SK-N-SH (cell line): Measurements from ENCODE around the gene NUAK1. TPM values are rescaled to one million over a fixed set of nuclear protein-coding genes. Genes with fewer than 3 reads are reported as not detected.
A peak's percentile ranks its signal among the peaks of the same experiment; 100 is the strongest.

Source experiments
- CTCF ChIA-PET: fragments of 300-600, 350-600 bp; formaldehyde crosslinking; extraction: SDS; loops from one replicate; lab custom pipeline; 2021; lab: Yijun Ruan, JAX
- POLR2A ChIA-PET: fragments of 350-600 bp; sonication (Branson Sonifier 250); formaldehyde crosslinking; extraction: SDS; loops from one replicate; lab custom pipeline; 2020; ENCODE audit warnings: antibody characterized with exemption, inconsistent platforms; lab: Yijun Ruan, JAX
- DNase-seq: peaks from one replicate; pipeline ENCODE4 v3.0.0; 2012
- H2AFZ ChIP-seq: fragments of 200-600 bp; sonication (generic); 2 replicates; pipeline ENCODE4 v1.8.1; 2016; ENCODE audit warnings: antibody characterized with exemption, mild to moderate bottlenecking, low read depth
- H3F3A ChIP-seq: fragments of 200-600 bp; sonication (generic); replicated peaks from 2 replicates; pipeline ENCODE3; 2016; ENCODE audit warnings: antibody characterized with exemption, mild to moderate bottlenecking; ENCODE audit not compliant: insufficient read depth
- H3K27ac ChIP-seq, 2 experiments: fragments of 200-500 bp in 1 of 2; fragments of 200-600 bp in 1 of 2; sonication (Bioruptor generic) in 1 of 2; sonication (generic), shearing (Covaris generic) in 1 of 2; 2 replicates each; pipeline versions ENCODE4 v1.5.1 to v1.6.1; 2014 to 2016; ENCODE audit warnings: low read depth in 2 of 2, inconsistent platforms in 1 of 2, low read length in 1 of 2, mild to moderate bottlenecking in 1 of 2, mixed read lengths in 1 of 2
- H3K27me3 ChIP-seq: fragments of 200-600 bp; sonication (generic), shearing (Covaris generic); 2 replicates; pipeline ENCODE4 v1.6.1; 2016; ENCODE audit warnings: mixed run types; ENCODE audit not compliant: insufficient read depth
- H3K36me3 ChIP-seq, 2 experiments: fragments of 200-500 bp in 1 of 2; fragments of 200-600 bp in 1 of 2; sonication (Bioruptor generic) in 1 of 2; sonication (generic) in 1 of 2; replicated peaks in 1 of 2; 2 replicates each; pipeline versions ENCODE3 to v1.5.1; 2014 to 2016; ENCODE audit warnings: low read length in 1 of 2, mild to moderate bottlenecking in 1 of 2; ENCODE audit not compliant: insufficient read depth in 2 of 2, control insufficient read depth in 1 of 2
- H3K4me1 ChIP-seq, 2 experiments: fragments of 200-500 bp in 1 of 2; fragments of 200-600 bp in 1 of 2; sonication (Bioruptor generic) in 1 of 2; sonication (generic), shearing (Covaris generic) in 1 of 2; 2 replicates each; pipeline versions ENCODE4 v1.5.1 to v1.6.1; 2014 to 2016; ENCODE audit warnings: low read depth in 1 of 2, low read length in 1 of 2, mixed run types in 1 of 2; ENCODE audit not compliant: insufficient read depth in 2 of 2, control insufficient read depth in 1 of 2
- H3K4me2 ChIP-seq: fragments of 200-600 bp; sonication (generic), shearing (Covaris generic); 2 replicates; pipeline ENCODE4 v1.6.1; 2017; ENCODE audit warnings: mixed run types
- H3K4me3 ChIP-seq, 2 experiments: fragments of 200-500 bp in 1 of 2; fragments of 200-600 bp in 1 of 2; sonication (Bioruptor generic) in 1 of 2; sonication (generic), shearing (Covaris generic) in 1 of 2; 2 replicates each; pipeline versions ENCODE4 v1.5.1 to v1.8.1; 2014 to 2016; ENCODE audit warnings: low read depth in 2 of 2, inconsistent platforms in 1 of 2, low read length in 1 of 2, mild to moderate bottlenecking in 1 of 2, mixed read lengths in 1 of 2, moderate library complexity in 1 of 2
- H3K79me2 ChIP-seq: fragments of 200-600 bp; sonication (generic); 2 replicates; pipeline ENCODE4 v1.8.1; 2017; ENCODE audit warnings: mild to moderate bottlenecking; ENCODE audit not compliant: insufficient read depth
- H3K9ac ChIP-seq: fragments of 200-600 bp; sonication (generic); 2 replicates; pipeline ENCODE4 v1.6.1; 2017; ENCODE audit warnings: mixed run types
- H3K9me2 ChIP-seq: fragments of 200-600 bp; sonication (generic); 2 replicates; pipeline ENCODE4 v1.6.1; 2017; ENCODE audit warnings: mixed run types
- H3K9me3 ChIP-seq: fragments of 200-600 bp; sonication (generic); 2 replicates; pipeline ENCODE4 v1.6.1; 2017; ENCODE audit warnings: mixed run types, mild to moderate bottlenecking, moderate library complexity
- H4K20me1 ChIP-seq: fragments of 200-600 bp; sonication (generic); 2 replicates; pipeline ENCODE4 v1.6.1; 2017; ENCODE audit warnings: mild to moderate bottlenecking, mixed run types; ENCODE audit not compliant: insufficient read depth
- CHD2 ChIP-seq: fragments of 150-350 bp; IDR thresholded peaks from 2 replicates; pipeline ENCODE4 v1.6.1; 2018; ENCODE audit warnings: low read length; ENCODE audit not compliant: partially characterized antibody
- ELF1 ChIP-seq: IDR thresholded peaks from 2 replicates; pipeline ENCODE4 v1.4.0; 2012
- EP300 ChIP-seq, 2 experiments: IDR thresholded peaks; 2 replicates each; pipeline versions ENCODE4 v1.4.0 to v1.6.1; 2012; ENCODE audit warnings: borderline replicate concordance in 1 of 2, low read depth in 1 of 2, low read length in 1 of 2
- FOXJ3 ChIP-seq: sonication (generic); formaldehyde crosslinking; IDR thresholded peaks from 2 replicates; pipeline ENCODE4 v1.5.1; 2020; ENCODE audit warnings: mild to moderate bottlenecking, missing genetic modification reagents
- GABPA ChIP-seq: IDR thresholded peaks from 2 replicates; pipeline ENCODE4 v1.4.0; 2012; ENCODE audit warnings: low read depth, mild to moderate bottlenecking
- MXI1 ChIP-seq: IDR thresholded peaks from 2 replicates; pipeline ENCODE4 v1.6.1; 2012; ENCODE audit warnings: mild to moderate bottlenecking, low read depth, low read length, improper control_type of control experiment
- WGBS: methylation state at CpG from one replicate; pipeline ENCODE4 v1.1.6; 2017; ENCODE audit warnings: low lambda C conversion rate; 5-methylcytosine and 5-hydroxymethylcytosine counted together
- polyA plus RNA-seq, 3 experiments: library from polyadenylated mRNA; depleted of rRNA; stranded (reverse); fragments of >200 nt; gene quantifications; 2 replicates each; pipeline ENCODE4 v1.2.3, GENCODE V29; 2012
- TF ChIP-seq, protein P1 (sequence below): IDR thresholded peaks from 2 replicates; pipeline ENCODE4 v1.6.1; 2012; ENCODE audit warnings: mild to moderate bottlenecking, low read depth, low read length, moderate library complexity
- TF ChIP-seq, protein P2 (sequence below): fragments of 200-600 bp; sonication (generic); IDR thresholded peaks from 2 replicates; pipeline ENCODE4 v1.6.1; 2017; ENCODE audit warnings: antibody characterized with exemption, mild to moderate bottlenecking, moderate library complexity

The NUAK1 gene
- polyA plus RNA-seq, 1 of the 3 experiments (the other 2 are of a cell fraction), result 8.1 TPM

DNA sequence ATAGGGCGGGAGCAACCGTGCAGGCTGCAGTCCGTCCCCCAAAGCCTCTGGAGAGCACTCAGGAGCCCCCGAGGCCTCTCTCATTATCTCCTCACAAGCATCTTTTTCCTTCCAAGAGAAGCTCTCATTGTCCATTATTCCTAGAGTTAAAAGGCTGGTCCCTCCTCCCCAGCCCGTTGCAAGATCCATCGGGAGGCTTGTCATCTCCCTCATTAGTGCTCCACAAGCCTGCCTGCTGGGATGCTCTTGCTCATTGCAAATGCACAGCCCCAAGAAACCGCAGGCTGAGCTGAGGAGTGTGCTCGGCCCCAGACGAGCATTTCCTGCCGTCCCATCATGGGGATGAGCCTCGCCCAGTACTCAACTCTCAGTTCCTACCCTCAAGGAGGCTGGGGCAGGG, 23.3 kb downstream of the NUAK1 start:
- ChIA-PET POLR2A (no interaction called here), CTCF (interaction anchor here (1.8 to 5.4 kb wide), 2 partner anchors 21 to 695 kb away, joined by 5 to 33 read pairs; no protein-coding TSS in a partner anchor)
- no peaks in the 10 kb centered on the region for H3K9me3 ChIP-seq
- TF ChIP-seq ELF1 (no peak), GABPA (no peak), EP300 (IDR thresholded peaks at IDR 0.05; ENCODE audit: borderline replicate concordance in 1 of 2, low read depth in 1 of 2, low read length in 1 of 2) (no peak), FOXJ3 (CRISPR knock-in tag) (no peak), MXI1 (no peak), CHD2 (no peak)
- TF ChIP-seq, protein P1, sequence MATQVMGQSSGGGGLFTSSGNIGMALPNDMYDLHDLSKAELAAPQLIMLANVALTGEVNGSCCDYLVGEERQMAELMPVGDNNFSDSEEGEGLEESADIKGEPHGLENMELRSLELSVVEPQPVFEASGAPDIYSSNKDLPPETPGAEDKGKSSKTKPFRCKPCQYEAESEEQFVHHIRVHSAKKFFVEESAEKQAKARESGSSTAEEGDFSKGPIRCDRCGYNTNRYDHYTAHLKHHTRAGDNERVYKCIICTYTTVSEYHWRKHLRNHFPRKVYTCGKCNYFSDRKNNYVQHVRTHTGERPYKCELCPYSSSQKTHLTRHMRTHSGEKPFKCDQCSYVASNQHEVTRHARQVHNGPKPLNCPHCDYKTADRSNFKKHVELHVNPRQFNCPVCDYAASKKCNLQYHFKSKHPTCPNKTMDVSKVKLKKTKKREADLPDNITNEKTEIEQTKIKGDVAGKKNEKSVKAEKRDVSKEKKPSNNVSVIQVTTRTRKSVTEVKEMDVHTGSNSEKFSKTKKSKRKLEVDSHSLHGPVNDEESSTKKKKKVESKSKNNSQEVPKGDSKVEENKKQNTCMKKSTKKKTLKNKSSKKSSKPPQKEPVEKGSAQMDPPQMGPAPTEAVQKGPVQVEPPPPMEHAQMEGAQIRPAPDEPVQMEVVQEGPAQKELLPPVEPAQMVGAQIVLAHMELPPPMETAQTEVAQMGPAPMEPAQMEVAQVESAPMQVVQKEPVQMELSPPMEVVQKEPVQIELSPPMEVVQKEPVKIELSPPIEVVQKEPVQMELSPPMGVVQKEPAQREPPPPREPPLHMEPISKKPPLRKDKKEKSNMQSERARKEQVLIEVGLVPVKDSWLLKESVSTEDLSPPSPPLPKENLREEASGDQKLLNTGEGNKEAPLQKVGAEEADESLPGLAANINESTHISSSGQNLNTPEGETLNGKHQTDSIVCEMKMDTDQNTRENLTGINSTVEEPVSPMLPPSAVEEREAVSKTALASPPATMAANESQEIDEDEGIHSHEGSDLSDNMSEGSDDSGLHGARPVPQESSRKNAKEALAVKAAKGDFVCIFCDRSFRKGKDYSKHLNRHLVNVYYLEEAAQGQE, result no peak
- TF ChIP-seq, protein P2, sequence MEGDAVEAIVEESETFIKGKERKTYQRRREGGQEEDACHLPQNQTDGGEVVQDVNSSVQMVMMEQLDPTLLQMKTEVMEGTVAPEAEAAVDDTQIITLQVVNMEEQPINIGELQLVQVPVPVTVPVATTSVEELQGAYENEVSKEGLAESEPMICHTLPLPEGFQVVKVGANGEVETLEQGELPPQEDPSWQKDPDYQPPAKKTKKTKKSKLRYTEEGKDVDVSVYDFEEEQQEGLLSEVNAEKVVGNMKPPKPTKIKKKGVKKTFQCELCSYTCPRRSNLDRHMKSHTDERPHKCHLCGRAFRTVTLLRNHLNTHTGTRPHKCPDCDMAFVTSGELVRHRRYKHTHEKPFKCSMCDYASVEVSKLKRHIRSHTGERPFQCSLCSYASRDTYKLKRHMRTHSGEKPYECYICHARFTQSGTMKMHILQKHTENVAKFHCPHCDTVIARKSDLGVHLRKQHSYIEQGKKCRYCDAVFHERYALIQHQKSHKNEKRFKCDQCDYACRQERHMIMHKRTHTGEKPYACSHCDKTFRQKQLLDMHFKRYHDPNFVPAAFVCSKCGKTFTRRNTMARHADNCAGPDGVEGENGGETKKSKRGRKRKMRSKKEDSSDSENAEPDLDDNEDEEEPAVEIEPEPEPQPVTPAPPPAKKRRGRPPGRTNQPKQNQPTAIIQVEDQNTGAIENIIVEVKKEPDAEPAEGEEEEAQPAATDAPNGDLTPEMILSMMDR, result no peak
- no peak overlapping the region for H3K4me2 ChIP-seq
- peaks cover 4 to 34% of the 10 kb centered on the region in 2 experiments; a peak in 3 of 4 replicates for H3K4me1 ChIP-seq
- H3K4me3 ChIP-seq, result no peak overlapping the region
- peaks cover 7% of the 10 kb centered on the region for H3F3A ChIP-seq
- no peaks in the 10 kb centered on the region for H3K27me3 ChIP-seq
- peaks cover 0 to 5% of the 10 kb centered on the region in 2 experiments for H3K36me3 ChIP-seq
- no peak overlapping the region for H2AFZ ChIP-seq
- 87% methylated on average over 11 of the region's 11 CpGs for WGBS
- no peak overlapping the region for H3K9ac ChIP-seq
- H3K79me2 ChIP-seq, result peaks cover 100% of the 10 kb centered on the region
- no peak overlapping the region for H3K27ac ChIP-seq
- DNase-seq, result no peak
- peaks cover 99% of the 10 kb centered on the region for H4K20me1 ChIP-seq
- no peaks in the 10 kb centered on the region for H3K9me2 ChIP-seq

DNA sequence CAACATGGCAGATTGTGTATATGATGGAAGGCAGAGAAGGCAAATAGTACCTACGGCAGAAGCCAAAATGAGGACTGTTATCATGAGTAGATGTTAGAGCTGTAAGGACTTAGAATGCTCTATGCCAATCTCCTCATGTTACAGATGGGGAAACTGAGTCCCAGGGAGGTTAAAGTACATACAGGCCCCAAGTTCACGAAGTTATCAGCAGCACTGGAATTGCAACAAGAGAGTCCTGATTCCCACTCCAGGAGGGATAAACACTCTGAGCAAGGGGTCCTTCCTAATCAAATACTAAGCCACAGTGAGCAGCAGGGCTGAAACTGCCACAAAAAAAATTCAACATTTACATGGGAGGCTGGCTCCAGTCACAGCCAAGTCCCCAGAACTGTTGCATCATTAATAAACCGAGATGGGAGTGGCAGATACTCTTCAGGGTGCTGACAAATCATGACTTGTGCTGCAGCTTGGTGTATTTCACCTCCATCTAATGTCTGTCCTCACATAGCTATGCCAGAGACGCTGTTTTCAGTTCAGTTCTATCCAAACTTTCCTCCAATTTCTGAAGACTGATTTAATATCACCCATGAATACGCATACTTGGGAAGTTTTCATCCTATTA, 24.2 kb downstream of the NUAK1 start:
- ChIA-PET POLR2A (no interaction called here), CTCF (interaction anchor here (5.4 kb wide), 1 partner anchor 22 kb away, joined by 33 read pairs; no protein-coding TSS in a partner anchor)
- H3F3A ChIP-seq, result peaks cover 7% of the 10 kb centered on the region
- no peaks in the 10 kb centered on the region for H3K9me3 ChIP-seq
- H3K27ac ChIP-seq, result peak overlapping the region in 1 of 2 experiments; percentile 45; a peak in 2 of 4 replicates
- peaks cover 0 to 2% of the 10 kb centered on the region in 2 experiments for H3K36me3 ChIP-seq
- H2AFZ ChIP-seq, result no peak overlapping the region
- H3K27me3 ChIP-seq, result no peaks in the 10 kb centered on the region
- H3K4me2 ChIP-seq, result no peak overlapping the region
- no peak overlapping the region for H3K4me3 ChIP-seq
- H4K20me1 ChIP-seq, result peaks cover 99% of the 10 kb centered on the region
- 69% methylated on average over 5 of the region's 5 CpGs for WGBS
- H3K79me2 ChIP-seq, result peaks cover 100% of the 10 kb centered on the region
- DNase-seq, result no peak
- H3K9ac ChIP-seq, result no peak overlapping the region
- H3K9me2 ChIP-seq, result no peaks in the 10 kb centered on the region
- TF ChIP-seq, protein P2, result no peak
- TF ChIP-seq, all 33 proteins: peak for 0
- H3K4me1 ChIP-seq, result peaks cover 4 to 34% of the 10 kb centered on the region in 2 experiments; a peak in 3 of 4 replicates
